HG03565 (cell line): ENCODE results near the gene TACR2.
"Not testable (repeated sequence)": the region's sequence is repeated elsewhere in the genome, so short reads cannot be mapped to it uniquely, and the experiment has no call there.

Source experiments
- ATAC-seq: cut with Tn5 transposase; IDR thresholded peaks from one replicate; pipeline ENCODE4 v1.9.1; 2021; ENCODE audit warnings: mild to moderate bottlenecking, moderate library complexity; ENCODE audit not compliant: unreplicated experiment

The TACR2 gene

DNA sequence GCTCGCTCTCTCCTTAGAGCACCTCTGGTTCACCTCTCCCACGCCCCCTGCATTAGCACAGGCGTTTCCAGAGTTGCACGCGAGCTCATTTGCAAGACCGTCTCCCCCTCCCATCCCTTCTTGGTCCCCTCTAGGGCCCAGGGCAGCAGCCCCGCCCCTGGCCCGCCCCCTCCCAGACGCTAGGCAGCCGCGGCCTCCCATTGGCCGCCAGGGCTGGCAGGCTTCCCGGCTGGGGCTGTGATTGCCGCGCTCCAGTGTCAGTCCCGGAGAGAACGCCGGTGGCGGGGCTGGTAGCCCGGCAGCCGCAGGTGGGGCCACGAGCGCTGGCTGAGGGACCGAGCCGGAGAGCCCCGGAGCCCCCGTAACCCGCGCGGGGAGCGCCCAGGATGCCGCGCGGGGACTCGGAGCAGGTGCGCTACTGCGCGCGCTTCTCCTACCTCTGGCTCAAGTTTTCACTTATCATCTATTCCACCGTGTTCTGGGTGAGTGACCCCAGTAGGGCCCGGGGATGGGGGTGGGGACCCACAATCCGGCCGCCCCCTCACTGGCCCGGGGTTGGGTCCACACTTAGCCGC, 34.6 kb upstream of the TACR2 start, which contains the start of gene TSPAN15:
Gene TSPAN15 (plus strand): TSS at position 257 of the 575 bp plus-strand sequence. CDS start 130 bp downstream, at position 387.
- no peak for ATAC-seq

DNA sequence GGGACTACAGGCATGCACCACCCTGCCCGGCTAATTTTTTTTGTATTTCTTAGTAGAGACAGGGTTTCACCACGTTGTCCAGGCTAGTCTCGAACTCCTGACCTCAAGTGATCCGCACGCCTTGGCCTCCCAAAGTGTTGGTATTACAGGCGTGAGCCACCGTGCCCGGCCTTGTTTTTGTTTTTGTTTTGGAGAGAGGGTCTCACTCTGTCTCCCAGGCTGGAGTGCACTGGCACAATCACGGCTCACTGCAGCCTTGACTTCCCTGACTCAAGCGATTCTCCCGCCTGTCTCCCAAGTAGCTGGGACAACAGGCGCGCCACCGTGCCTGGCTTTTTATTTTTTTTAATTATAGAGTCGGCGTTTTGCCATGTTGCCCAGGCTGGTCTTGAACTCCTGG, 33.7 kb upstream of the TACR2 start:
- ATAC-seq: not testable (repeated sequence)

DNA sequence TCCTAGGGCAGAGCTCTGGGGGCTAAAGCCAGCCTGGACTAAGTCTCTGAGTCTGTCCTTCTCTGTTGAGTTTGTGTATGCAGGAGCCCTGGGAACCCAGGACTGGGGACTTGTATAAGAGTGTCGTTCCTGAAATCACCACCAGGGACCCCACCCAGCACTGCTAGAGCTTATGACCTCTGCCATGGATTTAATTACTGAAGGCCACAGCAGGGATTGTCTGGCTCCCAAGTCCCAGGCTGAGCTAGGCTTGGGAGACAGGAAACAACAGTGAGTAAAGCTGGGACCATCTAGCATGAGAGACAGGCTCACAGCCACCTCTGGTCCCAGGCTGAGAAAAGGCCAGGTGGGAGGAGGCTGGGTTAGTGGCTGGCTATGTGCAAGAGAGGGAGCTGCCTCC, 33.1 kb upstream of the TACR2 start:
- no peak for ATAC-seq

DNA sequence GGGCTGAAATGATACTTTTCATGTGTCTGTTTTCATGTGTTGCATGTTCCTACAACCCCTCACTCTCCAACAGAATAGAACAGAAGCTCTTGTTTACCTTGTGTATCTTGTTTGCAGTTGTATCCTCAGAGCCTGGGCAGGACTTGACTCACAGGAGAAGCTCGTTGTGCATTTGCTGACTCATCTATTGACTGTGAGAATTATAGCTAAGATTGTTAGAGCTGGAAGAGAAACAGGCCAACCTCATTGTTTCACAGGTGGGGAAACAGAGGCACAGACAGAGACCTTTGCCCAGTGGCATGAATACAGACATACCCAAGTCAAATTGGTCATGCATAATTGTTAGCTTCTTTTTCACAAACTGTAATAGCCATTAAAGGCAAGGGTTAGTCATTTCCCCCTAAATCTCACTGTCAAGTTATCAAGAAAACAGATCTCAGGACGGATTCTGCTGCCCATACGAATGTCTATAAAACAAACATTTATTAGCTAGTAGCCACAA, 30.0 kb upstream of the TACR2 start:
- no peak for ATAC-seq

DNA sequence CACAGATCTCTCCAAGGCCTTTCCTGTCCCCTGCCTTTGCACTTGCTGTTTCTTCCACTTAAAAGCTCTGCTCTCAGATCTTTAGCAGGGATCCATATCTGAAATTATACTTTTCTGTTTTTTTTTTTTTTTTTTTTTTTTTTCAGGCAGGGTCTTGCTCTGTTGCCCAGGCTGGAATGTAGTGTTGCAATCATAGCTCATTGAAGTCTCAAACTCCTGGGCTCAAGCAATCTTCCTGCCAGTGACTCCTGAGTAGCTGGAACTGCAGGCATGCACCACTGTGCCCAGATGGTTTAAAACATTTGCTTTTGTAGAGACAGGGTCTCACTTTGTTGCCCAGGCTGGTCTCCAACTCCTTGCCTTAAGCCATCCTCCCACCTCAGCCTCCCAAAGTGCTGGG, 29.5 kb upstream of the TACR2 start:
- ATAC-seq: no peak

DNA sequence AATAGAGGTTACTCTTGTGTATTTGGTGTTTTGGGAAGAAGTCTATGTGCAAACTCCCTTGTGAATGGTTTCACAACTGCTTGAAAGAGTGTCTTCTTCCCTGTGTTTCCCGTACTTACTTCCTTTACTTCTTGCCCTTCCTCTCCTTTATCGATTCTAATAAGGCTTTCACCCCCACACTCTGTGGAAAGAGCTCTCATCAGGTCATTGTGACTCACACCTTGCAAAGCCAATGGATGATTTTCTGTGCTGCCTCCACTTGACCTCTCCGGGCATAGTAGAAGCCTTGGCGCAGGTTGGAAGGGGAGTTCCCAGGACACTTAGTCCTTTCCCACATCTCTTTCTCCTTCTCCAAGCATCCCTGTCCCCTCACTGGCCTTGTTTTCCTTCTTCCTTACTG, 28.3 kb upstream of the TACR2 start:
- ATAC-seq: no peak

DNA sequence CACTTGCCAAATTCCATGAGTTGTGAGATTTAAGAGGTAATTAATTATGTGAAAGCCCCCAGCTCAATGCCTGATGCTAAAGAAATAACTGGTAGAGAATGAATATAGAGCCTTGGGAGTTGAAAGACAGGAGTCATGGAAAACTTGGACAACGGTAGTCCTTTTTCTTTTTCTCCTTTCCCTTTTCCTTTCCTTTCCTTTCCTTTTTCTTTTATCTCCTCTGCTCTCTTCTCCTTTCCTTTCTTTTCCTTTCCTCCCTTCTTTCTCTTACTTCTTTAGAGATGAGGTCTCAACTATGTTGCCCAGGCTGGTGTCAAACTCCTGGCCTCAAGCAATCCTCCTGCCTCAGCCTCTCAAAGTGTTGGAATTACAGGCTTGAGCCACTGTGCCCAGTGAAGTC, 26.6 kb upstream of the TACR2 start:
- ATAC-seq: no peak

GRCh38 chr10:69439813-69440506, 23.2 kb upstream of the TACR2 start:
- no peak for ATAC-seq

DNA sequence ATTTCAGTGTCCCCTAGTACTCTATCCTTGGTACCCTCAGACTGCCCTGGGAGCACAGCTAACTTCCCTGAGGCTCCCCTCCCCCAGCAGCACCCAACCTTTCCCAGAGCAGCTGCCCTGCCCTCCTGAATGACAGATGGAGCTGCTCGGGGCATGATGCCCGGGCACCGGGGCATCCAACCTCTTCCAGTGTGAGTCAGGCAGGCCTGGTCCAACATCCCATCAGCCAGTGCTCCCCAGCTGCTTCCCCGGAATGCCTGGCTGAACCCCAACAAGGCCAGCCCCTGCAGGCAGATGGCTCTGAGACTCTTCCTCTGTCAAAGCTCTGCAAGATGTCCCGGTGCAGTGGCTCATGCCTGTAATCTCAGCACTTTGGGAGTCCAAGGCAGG, 22.6 kb upstream of the TACR2 start:
- ATAC-seq: no peak

- no peak for ATAC-seq
Measured at GRCh38 chr10:69438536-69439349, 22.0 kb upstream of the TACR2 start.

GRCh38 chr10:69437321-69438259, 20.9 kb upstream of the TACR2 start:
- ATAC-seq: no peak

DNA sequence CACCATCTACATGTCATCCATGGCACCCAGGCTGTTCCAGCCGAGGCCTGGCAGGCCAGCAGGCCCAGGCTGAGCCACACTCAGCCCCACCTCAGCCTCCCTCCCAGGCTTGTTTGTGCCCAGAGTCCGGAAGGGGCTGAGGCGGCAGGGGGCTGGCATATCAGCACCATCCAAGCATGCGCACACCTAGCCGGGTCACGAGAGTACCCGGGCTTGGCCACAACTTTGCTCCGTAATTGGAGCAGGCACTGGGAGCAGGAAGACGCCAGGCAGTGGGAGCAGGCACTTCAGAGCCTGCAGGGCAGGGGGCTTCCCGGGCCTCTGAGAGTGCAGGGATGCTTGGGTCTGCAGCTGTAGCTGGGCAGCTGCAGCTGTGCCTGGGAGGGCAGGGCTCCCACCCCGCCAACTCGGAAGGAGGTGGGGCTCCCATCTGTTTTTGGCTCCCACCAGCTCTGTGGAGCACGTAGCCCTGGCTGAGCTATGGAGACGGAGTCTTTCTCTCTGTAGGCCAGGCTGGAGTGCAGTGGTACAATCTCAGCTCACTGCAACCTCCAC, 19.3 kb upstream of the TACR2 start:
- ATAC-seq: no peak

DNA sequence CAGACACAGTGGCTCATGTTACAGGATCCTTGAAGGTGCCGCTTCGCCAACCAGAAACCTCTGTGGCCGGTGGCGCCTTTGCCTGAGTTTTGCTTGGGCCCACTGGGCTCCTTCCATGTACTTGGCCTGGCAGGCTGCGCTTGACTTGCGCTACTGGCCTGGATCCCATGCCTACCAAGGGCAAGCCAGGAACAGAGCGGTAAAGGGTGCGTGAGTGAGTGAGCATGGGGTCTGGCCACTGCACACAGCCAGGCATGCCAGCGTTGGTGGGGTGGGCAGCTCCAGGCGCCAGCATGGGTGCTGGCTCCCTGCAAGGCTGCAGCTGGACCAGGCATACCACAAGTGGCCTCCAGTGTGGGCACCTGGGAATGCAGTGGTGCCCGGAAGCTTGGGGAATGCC, 18.2 kb upstream of the TACR2 start:
- ATAC-seq: no peak

GRCh38 chr10:69434169-69434568, 17.5 kb upstream of the TACR2 start:
- ATAC-seq: no peak

DNA sequence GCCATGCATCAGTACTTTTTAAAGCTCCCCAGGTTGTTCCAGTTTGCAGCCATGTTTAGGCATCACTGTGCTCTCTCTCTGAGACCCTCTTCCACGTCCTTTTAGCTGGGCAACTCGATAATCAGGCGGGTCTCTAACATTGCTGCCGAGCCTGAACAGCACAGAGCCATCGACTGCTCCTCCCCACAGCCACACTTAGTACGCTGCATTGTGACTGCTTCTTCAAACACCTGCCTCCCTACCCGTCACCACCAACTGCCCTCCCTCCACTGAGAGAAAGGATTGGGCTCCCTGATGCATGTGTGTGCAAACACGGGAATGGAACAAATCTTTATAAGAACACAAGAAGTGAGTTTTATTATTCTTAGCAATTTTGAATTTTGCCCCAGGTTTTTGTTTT, 11.4 kb upstream of the TACR2 start:
- no peak for ATAC-seq

GRCh38 chr10:69426376-69426727, 9.6 kb upstream of the TACR2 start:
- ATAC-seq: no peak

- no peak for ATAC-seq
Measured at GRCh38 chr10:69425511-69426298, 9.0 kb upstream of the TACR2 start.

DNA sequence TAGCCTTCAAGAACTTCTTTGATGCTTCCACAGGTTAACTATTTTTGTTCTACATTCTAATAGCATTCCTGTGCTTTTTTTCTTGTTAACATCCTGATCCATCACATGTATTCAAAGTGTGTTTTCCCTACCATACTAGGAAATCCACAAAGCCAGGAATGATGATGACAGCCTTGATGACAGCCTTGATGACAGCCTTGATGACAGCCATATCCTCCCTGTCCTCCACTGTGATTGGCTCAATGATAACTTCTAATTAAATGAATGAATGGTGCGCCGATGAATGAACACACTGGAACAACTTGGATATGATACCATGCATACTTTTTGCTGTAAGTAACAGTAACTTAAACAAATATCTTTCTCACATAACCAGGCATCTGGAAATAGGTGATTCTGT, 8.3 kb upstream of the TACR2 start:
- ATAC-seq: no peak

DNA sequence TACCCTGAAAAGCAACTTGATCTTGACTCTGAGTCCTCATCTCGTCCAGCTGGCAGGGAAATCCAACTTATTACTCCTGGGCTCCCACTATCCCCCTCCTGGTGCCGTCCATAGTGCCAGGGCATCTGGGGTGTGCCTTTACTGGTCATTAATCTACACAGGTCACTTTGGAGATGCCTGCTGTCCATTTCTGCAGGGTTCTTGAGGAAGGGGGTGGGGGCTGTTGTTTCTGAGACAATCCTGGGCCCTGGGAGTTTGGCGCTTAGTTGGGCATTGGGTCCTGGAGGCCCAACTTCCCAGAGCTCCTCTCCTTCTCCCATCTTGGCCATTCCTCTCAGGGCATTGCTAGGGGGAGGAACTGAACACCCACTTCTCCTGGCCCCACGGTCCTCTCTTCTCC, 6.0 kb upstream of the TACR2 start:
- ATAC-seq: no peak
